ENCODE results near the gene FARS2. TPM values are rescaled to one million over a fixed set of nuclear protein-coding genes. Genes with fewer than 3 reads are reported as not detected.

The FARS2 gene
- total RNA-seq, 1 experiment from 2014 or later: 15.0 TPM

DNA sequence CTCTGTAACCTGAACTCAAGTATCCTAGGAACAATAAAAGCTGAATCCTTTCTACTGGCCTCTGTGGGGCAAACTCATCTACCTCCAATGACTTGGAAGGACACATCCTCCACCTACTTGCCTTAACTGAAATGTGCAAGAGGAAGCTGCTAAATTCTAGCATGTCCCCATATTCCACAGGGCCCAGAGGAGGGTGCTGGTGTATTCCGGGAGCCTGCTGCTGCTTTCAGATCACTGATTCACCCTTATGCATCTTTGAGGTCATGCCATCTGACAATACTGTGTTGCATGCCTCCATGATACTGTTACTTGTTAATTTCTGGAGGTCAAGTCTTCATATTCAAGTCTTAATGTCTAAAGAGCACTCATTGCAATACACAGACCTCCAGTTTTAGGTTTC lies 40.9 kb upstream of the FARS2 start:
- Mint-ChIP-seq H3K27ac (no peak overlapping the region), H3K27me3 (ENCODE audit: low read depth) (no peaks in the 10 kb centered on the region), H3K9me3 (no peaks in the 10 kb centered on the region), H3K4me3 (no peak overlapping the region), H3K4me1 (peaks cover 14% of the 10 kb centered on the region), H3K36me3 (no peaks in the 10 kb centered on the region)
- no peak for ATAC-seq
- no peak for DNase-seq (ENCODE audit: low spot score)
- ChIA-PET POLR2A (no interaction called here), CTCF (interaction anchor here (1.3 to 2.3 kb wide), 3 partner anchors 77 to 159 kb away, joined by 4 to 8 read pairs (median 6); no protein-coding TSS in a partner anchor)
- TF ChIP-seq ZNF317 (CRISPR knock-in tag; IDR thresholded peaks at IDR 0.05; ENCODE audit: borderline replicate concordance, low read depth) (no peak), ZNF423 (CRISPR knock-in tag; IDR thresholded peaks at IDR 0.05) (no peak), SMAD3 (CRISPR knock-in tag; IDR thresholded peaks at IDR 0.05; ENCODE audit: borderline replicate concordance) (no peak), NFE2L1 (CRISPR knock-in tag; IDR thresholded peaks at IDR 0.05) (no peak), SP1 (CRISPR knock-in tag; conservative IDR thresholded peaks at IDR 0.05) (no peak)
- TF ChIP-seq, protein P1, sequence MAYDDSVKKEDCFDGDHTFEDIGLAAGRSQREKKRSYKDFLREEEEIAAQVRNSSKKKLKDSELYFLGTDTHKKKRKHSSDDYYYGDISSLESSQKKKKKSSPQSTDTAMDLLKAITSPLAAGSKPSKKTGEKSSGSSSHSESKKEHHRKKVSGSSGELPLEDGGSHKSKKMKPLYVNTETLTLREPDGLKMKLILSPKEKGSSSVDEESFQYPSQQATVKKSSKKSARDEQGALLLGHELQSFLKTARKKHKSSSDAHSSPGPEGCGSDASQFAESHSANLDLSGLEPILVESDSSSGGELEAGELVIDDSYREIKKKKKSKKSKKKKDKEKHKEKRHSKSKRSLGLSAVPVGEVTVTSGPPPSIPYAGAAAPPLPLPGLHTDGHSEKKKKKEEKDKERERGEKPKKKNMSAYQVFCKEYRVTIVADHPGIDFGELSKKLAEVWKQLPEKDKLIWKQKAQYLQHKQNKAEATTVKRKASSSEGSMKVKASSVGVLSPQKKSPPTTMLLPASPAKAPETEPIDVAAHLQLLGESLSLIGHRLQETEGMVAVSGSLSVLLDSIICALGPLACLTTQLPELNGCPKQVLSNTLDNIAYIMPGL (CRISPR knock-in tag; IDR thresholded peaks at IDR 0.05): no peak
- TF ChIP-seq, protein P2, sequence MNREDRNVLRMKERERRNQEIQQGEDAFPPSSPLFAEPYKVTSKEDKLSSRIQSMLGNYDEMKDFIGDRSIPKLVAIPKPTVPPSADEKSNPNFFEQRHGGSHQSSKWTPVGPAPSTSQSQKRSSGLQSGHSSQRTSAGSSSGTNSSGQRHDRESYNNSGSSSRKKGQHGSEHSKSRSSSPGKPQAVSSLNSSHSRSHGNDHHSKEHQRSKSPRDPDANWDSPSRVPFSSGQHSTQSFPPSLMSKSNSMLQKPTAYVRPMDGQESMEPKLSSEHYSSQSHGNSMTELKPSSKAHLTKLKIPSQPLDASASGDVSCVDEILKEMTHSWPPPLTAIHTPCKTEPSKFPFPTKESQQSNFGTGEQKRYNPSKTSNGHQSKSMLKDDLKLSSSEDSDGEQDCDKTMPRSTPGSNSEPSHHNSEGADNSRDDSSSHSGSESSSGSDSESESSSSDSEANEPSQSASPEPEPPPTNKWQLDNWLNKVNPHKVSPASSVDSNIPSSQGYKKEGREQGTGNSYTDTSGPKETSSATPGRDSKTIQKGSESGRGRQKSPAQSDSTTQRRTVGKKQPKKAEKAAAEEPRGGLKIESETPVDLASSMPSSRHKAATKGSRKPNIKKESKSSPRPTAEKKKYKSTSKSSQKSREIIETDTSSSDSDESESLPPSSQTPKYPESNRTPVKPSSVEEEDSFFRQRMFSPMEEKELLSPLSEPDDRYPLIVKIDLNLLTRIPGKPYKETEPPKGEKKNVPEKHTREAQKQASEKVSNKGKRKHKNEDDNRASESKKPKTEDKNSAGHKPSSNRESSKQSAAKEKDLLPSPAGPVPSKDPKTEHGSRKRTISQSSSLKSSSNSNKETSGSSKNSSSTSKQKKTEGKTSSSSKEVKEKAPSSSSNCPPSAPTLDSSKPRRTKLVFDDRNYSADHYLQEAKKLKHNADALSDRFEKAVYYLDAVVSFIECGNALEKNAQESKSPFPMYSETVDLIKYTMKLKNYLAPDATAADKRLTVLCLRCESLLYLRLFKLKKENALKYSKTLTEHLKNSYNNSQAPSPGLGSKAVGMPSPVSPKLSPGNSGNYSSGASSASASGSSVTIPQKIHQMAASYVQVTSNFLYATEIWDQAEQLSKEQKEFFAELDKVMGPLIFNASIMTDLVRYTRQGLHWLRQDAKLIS (CRISPR knock-in tag; IDR thresholded peaks at IDR 0.05; ENCODE audit: borderline replicate concordance): no peak
- TF ChIP-seq, protein P3, sequence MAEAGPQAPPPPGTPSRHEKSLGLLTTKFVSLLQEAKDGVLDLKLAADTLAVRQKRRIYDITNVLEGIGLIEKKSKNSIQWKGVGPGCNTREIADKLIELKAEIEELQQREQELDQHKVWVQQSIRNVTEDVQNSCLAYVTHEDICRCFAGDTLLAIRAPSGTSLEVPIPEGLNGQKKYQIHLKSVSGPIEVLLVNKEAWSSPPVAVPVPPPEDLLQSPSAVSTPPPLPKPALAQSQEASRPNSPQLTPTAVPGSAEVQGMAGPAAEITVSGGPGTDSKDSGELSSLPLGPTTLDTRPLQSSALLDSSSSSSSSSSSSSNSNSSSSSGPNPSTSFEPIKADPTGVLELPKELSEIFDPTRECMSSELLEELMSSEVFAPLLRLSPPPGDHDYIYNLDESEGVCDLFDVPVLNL (CRISPR knock-in tag; IDR thresholded peaks at IDR 0.05; ENCODE audit: borderline replicate concordance, low read depth): no peak
- TF ChIP-seq, protein P4, sequence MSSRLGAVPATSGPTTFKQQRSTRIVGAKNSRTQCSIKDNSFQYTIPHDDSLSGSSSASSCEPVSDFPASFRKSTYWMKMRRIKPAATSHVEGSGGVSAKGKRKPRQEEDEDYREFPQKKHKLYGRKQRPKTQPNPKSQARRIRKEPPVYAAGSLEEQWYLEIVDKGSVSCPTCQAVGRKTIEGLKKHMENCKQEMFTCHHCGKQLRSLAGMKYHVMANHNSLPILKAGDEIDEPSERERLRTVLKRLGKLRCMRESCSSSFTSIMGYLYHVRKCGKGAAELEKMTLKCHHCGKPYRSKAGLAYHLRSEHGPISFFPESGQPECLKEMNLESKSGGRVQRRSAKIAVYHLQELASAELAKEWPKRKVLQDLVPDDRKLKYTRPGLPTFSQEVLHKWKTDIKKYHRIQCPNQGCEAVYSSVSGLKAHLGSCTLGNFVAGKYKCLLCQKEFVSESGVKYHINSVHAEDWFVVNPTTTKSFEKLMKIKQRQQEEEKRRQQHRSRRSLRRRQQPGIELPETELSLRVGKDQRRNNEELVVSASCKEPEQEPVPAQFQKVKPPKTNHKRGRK (CRISPR knock-in tag; IDR thresholded peaks at IDR 0.05; ENCODE audit: borderline replicate concordance): no peak
- TF ChIP-seq, protein P5, sequence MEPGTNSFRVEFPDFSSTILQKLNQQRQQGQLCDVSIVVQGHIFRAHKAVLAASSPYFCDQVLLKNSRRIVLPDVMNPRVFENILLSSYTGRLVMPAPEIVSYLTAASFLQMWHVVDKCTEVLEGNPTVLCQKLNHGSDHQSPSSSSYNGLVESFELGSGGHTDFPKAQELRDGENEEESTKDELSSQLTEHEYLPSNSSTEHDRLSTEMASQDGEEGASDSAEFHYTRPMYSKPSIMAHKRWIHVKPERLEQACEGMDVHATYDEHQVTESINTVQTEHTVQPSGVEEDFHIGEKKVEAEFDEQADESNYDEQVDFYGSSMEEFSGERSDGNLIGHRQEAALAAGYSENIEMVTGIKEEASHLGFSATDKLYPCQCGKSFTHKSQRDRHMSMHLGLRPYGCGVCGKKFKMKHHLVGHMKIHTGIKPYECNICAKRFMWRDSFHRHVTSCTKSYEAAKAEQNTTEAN (CRISPR knock-in tag; IDR thresholded peaks at IDR 0.05): no peak

DNA sequence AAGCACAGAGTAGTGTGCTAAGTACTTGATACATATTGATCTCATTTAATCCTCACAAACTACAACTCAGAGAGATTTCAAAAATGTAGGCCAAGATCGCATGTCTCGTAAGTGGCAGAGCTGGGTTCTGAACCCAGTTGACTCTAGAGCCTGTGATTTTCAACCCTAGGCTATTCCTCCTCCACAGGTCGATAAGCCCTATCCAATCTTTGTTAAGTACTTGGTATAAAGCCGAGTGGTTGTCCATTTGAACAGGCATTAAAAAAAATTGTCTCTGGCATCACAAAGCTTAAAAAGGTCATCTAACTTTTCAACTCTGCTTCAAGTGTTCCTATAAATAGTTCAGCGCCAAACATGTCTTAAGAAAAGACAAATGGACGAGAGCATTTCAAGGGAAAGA lies 38.0 kb upstream of the FARS2 start:
- no peak for ATAC-seq
- Mint-ChIP-seq H3K27me3 (ENCODE audit: low read depth) (no peaks in the 10 kb centered on the region), H3K4me3 (no peak overlapping the region), H3K36me3 (no peaks in the 10 kb centered on the region), H3K9me3 (no peaks in the 10 kb centered on the region), H3K27ac (no peak overlapping the region), H3K4me1 (peaks cover 11% of the 10 kb centered on the region)
- ChIA-PET CTCF (interaction anchor here (0.9 to 1.2 kb wide), 2 partner anchors 9 to 156 kb away, joined by 3 read pairs; no protein-coding TSS in a partner anchor), POLR2A (no interaction called here)
- DNase-seq (ENCODE audit: low spot score): no peak
- TF ChIP-seq, protein P6, sequence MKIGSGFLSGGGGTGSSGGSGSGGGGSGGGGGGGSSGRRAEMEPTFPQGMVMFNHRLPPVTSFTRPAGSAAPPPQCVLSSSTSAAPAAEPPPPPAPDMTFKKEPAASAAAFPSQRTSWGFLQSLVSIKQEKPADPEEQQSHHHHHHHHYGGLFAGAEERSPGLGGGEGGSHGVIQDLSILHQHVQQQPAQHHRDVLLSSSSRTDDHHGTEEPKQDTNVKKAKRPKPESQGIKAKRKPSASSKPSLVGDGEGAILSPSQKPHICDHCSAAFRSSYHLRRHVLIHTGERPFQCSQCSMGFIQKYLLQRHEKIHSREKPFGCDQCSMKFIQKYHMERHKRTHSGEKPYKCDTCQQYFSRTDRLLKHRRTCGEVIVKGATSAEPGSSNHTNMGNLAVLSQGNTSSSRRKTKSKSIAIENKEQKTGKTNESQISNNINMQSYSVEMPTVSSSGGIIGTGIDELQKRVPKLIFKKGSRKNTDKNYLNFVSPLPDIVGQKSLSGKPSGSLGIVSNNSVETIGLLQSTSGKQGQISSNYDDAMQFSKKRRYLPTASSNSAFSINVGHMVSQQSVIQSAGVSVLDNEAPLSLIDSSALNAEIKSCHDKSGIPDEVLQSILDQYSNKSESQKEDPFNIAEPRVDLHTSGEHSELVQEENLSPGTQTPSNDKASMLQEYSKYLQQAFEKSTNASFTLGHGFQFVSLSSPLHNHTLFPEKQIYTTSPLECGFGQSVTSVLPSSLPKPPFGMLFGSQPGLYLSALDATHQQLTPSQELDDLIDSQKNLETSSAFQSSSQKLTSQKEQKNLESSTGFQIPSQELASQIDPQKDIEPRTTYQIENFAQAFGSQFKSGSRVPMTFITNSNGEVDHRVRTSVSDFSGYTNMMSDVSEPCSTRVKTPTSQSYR (CRISPR knock-in tag; IDR thresholded peaks at IDR 0.05): no peak
- TF ChIP-seq, protein P7, sequence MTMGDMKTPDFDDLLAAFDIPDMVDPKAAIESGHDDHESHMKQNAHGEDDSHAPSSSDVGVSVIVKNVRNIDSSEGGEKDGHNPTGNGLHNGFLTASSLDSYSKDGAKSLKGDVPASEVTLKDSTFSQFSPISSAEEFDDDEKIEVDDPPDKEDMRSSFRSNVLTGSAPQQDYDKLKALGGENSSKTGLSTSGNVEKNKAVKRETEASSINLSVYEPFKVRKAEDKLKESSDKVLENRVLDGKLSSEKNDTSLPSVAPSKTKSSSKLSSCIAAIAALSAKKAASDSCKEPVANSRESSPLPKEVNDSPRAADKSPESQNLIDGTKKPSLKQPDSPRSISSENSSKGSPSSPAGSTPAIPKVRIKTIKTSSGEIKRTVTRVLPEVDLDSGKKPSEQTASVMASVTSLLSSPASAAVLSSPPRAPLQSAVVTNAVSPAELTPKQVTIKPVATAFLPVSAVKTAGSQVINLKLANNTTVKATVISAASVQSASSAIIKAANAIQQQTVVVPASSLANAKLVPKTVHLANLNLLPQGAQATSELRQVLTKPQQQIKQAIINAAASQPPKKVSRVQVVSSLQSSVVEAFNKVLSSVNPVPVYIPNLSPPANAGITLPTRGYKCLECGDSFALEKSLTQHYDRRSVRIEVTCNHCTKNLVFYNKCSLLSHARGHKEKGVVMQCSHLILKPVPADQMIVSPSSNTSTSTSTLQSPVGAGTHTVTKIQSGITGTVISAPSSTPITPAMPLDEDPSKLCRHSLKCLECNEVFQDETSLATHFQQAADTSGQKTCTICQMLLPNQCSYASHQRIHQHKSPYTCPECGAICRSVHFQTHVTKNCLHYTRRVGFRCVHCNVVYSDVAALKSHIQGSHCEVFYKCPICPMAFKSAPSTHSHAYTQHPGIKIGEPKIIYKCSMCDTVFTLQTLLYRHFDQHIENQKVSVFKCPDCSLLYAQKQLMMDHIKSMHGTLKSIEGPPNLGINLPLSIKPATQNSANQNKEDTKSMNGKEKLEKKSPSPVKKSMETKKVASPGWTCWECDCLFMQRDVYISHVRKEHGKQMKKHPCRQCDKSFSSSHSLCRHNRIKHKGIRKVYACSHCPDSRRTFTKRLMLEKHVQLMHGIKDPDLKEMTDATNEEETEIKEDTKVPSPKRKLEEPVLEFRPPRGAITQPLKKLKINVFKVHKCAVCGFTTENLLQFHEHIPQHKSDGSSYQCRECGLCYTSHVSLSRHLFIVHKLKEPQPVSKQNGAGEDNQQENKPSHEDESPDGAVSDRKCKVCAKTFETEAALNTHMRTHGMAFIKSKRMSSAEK (CRISPR knock-in tag; IDR thresholded peaks at IDR 0.05; ENCODE audit: borderline replicate concordance): no peak
- TF ChIP-seq, protein P8, sequence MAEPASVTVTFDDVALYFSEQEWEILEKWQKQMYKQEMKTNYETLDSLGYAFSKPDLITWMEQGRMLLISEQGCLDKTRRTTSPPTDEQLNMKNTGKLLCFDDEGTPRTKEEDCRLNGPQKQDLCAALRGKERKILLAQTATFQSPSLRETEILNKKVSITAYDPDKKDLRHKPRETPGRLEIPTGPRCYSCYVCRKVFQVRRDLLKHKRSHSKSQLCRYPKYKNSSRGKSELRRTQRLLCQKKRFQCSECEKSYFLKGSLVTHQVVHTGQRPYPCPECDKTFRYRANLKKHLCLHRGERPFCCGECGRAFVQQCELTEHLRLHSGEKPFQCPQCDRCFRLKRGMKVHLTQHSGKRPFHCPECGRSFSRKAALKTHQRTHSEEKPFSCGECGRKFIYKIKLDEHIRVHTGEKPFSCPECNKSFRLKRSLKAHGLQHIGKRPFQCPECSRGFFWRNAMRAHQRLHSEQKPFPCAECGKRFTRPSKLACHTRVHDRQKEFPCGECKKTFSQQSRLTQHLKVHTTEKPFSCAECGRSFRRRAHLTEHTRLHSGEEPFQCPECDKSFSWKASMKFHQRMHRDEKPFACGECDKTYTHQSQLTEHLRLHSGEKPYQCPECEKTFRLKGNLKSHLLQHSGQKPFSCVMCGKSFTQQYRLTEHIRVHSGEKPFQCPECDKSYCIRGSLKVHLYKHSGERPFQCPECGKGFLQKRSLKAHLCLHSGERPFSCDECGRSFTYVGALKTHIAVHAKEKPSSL (CRISPR knock-in tag; conservative IDR thresholded peaks at IDR 0.05): no peak
- TF ChIP-seq TP53 (CRISPR knock-in tag; IDR thresholded peaks at IDR 0.05): no peak

All from WTC11 (cell line).